Body of pancreas (tissue), 4 donors: Measurements from ENCODE around the gene FERMT1. TPM values are rescaled to one million over a fixed set of nuclear protein-coding genes. Genes with fewer than 3 reads are reported as not detected.

Experiments
- ATAC-seq: fragments of 150-250 bp; one replicate; pipeline ENCODE4 v1.9.1; 2016
- DNase-seq, 4 donors: peaks; one replicate each; pipeline ENCODE4 v3.0.0-alpha.2; 2019
- H3K27ac ChIP-seq, 4 donors: fragments of 200-600 bp; sonication (generic); 1 replicate in 3 of 4; 2 replicates in 1 of 4; pipeline versions ENCODE4 v1.5.1 to v1.6.1; 2016 to 2019; ENCODE audit warnings: mild to moderate bottlenecking in 1 of 4, mixed read lengths in 1 of 4, moderate library complexity in 1 of 4
- H3K27me3 ChIP-seq, 2 donors: fragments of 200-600 bp; sonication (generic); one replicate each; pipeline ENCODE4 v1.6.0; 2016; ENCODE audit warnings: mild to moderate bottlenecking in 1 of 2
- H3K36me3 ChIP-seq, 2 donors: fragments of 200-600 bp; sonication (generic); replicated peaks in 1 of 2; 2 replicates each; pipeline ENCODE4 v1.5.1; 2016; ENCODE audit warnings: low read depth in 2 of 2; ENCODE audit not compliant: insufficient read depth in 1 of 2
- H3K4me1 ChIP-seq: fragments of 200-600 bp; sonication (generic); one replicate; pipeline ENCODE4 v1.6.0; 2016
- H3K4me3 ChIP-seq, 2 donors: fragments of 200-600 bp; sonication (generic); 1 replicate in 1 of 2; 2 replicates in 1 of 2; pipeline ENCODE4 v1.5.1; 2016 to 2019
- H3K9me3 ChIP-seq, 3 donors: fragments of 200-600 bp; sonication (generic); 1 replicate in 2 of 3; 2 replicates in 1 of 3; pipeline ENCODE4 v1.5.1; 2016
- CTCF ChIP-seq, 7 experiments: fragments of 450-650 bp in 4 of 7; fragments of 200-600 bp in 3 of 7; sonication (generic) in 3 of 7; IDR thresholded peaks; one replicate each; pipeline ENCODE4 v1.5.1; 2016 to 2019; ENCODE audit warnings: antibody characterized with exemption in 7 of 7
- POLR2A ChIP-seq, 3 donors: fragments of 450-650 bp; IDR thresholded peaks; one replicate each; pipeline ENCODE4 v1.6.1; 2016; ENCODE audit warnings: antibody characterized with exemption in 3 of 3, mild to moderate bottlenecking in 2 of 3
- WGBS, 2 donors: methylation state at CpG; one replicate each; pipeline ENCODE4 v1.1.5; 2017; 5-methylcytosine and 5-hydroxymethylcytosine counted together
- intact Hi-C: fragments of 100-400 bp; cut with DNase I; formaldehyde crosslinking; loops from one replicate; pipeline ENCODE4 v1.15.1; 2023
- total RNA-seq, 2 donors: library from RNA; depleted of rRNA; stranded (reverse); fragments of >200 nt; gene quantifications; one replicate each; pipeline ENCODE4 v1.1.0, GENCODE V29; 2016

FERMT1 gene
- total RNA-seq, 2 donors from 2014 or later, result 3.0 to 5.7 TPM

- TF ChIP-seq CTCF (IDR thresholded peaks at IDR 0.05) (no peak), POLR2A (IDR thresholded peaks at IDR 0.05) (no peak)
- Histone ChIP-seq H3K4me1 (peaks cover 20% of the 10 kb centered on the region), H3K4me3 (no peak overlapping the region), H3K27ac (no peak overlapping the region), H3K36me3 (no peaks in the 10 kb centered on the region), H3K27me3 (no peaks in the 10 kb centered on the region), H3K9me3 (no peaks in the 10 kb centered on the region)
- WGBS, 2 donors, result 41 to 50% methylated on average over 2 of the region's 2 CpGs
- no peak for DNase-seq
- intact Hi-C loops, result loop anchor here (5.0 kb wide), 1 partner anchor 552 kb away; no protein-coding TSS in a partner anchor
- no peak for ATAC-seq
These were observed 43.8 kb downstream of the FERMT1 start for GRCh38 chr20:6079016-6079415.

- Histone ChIP-seq H3K36me3 (no peaks in the 10 kb centered on the region), H3K4me1 (peaks cover 27% of the 10 kb centered on the region), H3K27me3 (no peaks in the 10 kb centered on the region), H3K9me3 (no peaks in the 10 kb centered on the region), H3K27ac (peak overlapping the region in 1 of 4 donors; percentile 9), H3K4me3 (no peak overlapping the region)
- DNase-seq, result peak in 2 of 4 donors; percentile 19 to 59
- no peak for TF ChIP-seq POLR2A (IDR thresholded peaks at IDR 0.05)
- no peak for TF ChIP-seq CTCF (IDR thresholded peaks at IDR 0.05)
- ATAC-seq, result peak; percentile 48
- intact Hi-C loops, result loop anchor here (5.0 kb wide), 1 partner anchor 548 kb away; no protein-coding TSS in a partner anchor
- 31 to 32% methylated on average over 8 of the region's 8 CpGs for WGBS, 2 donors
These were observed 47.2 kb downstream of the FERMT1 start for GRCh38 chr20:6075428-6076219.

GRCh38 chr20:6074784-6075183, 48.0 kb downstream of the FERMT1 start:
- TF ChIP-seq CTCF (IDR thresholded peaks at IDR 0.05), result no peak
- no peak for TF ChIP-seq POLR2A (IDR thresholded peaks at IDR 0.05)
- intact Hi-C loops, result loop anchor here (5.0 kb wide), 1 partner anchor 547 kb away; no protein-coding TSS in a partner anchor
- WGBS, 2 donors, result 57 to 66% methylated on average over 2 of the region's 2 CpGs

GRCh38 chr20:6074145-6074561, 48.7 kb downstream of the FERMT1 start:
- WGBS, 2 donors, result 42 to 54% methylated on average over 2 of the region's 2 CpGs
- TF ChIP-seq POLR2A (IDR thresholded peaks at IDR 0.05) (no peak), CTCF (IDR thresholded peaks at IDR 0.05) (peak; percentile 7 to 60 (median 34))
- DNase-seq (peak in 2 of 4 donors; percentile 24 to 34), ATAC-seq (peak; percentile 64)
- no peaks in the 10 kb centered on the region for H3K36me3 ChIP-seq
- H3K27me3 ChIP-seq, result no peaks in the 10 kb centered on the region
- intact Hi-C loops, result no loop called here
- no peaks in the 10 kb centered on the region for H3K9me3 ChIP-seq
- peaks cover 27% of the 10 kb centered on the region for H3K4me1 ChIP-seq
- H3K4me3 ChIP-seq, result no peak overlapping the region
- no peak overlapping the region for H3K27ac ChIP-seq

More at GRCh38 chr20:6074784-6075183, 48.0 kb downstream of the FERMT1 start:
- no peaks in the 10 kb centered on the region for H3K36me3 ChIP-seq
- ATAC-seq, result no peak
- H3K9me3 ChIP-seq, result no peaks in the 10 kb centered on the region
- DNase-seq, result no peak
- peaks cover 27% of the 10 kb centered on the region for H3K4me1 ChIP-seq
- no peak overlapping the region for H3K27ac ChIP-seq
- no peaks in the 10 kb centered on the region for H3K27me3 ChIP-seq
- H3K4me3 ChIP-seq, result no peak overlapping the region
